Measurements from ENCODE around the gene SHLD1. TPM values are rescaled to one million over a fixed set of nuclear protein-coding genes. Genes with fewer than 3 reads are reported as not detected.

The SHLD1 gene
- polyA plus RNA-seq, 1 donor from 2014 or later: 15.3 TPM

GRCh38 chr20:5827861-5828260 lies 77.7 kb downstream of the SHLD1 start:
- Histone ChIP-seq H3K79me2 (replicated peaks; ENCODE audit: insufficient read depth, low read length) (no peaks in the 10 kb centered on the region), H3K9ac (ENCODE audit: low read length) (no peak overlapping the region), H3K4me3 (ENCODE audit: low read length) (no peak overlapping the region), H3K27me3 (ENCODE audit: insufficient read depth, low read depth, low read length) (no peaks in the 10 kb centered on the region), H3K9me3 (ENCODE audit: low read length) (no peaks in the 10 kb centered on the region), H3F3A (ENCODE audit: insufficient read depth, low read length, poor library complexity, severe bottlenecking) (no peaks in the 10 kb centered on the region), H4K20me1 (ENCODE audit: insufficient read depth) (no peaks in the 10 kb centered on the region), H3K36me3 (ENCODE audit: insufficient read depth, low read length) (no peaks in the 10 kb centered on the region), H2AFZ (ENCODE audit: low read depth, low read length) (no peak overlapping the region), H3K9me2 (ENCODE audit: insufficient read depth, low read length) (no peaks in the 10 kb centered on the region), H3K27ac (ENCODE audit: low read length) (no peak overlapping the region), H3K4me2 (ENCODE audit: low read length) (no peak overlapping the region)
- TF ChIP-seq EP300 (conservative IDR thresholded peaks at IDR 0.05; ENCODE audit: poor library complexity, severe bottlenecking): no peak
- no peak for TF ChIP-seq EZH2 (IDR thresholded peaks at IDR 0.05; ENCODE audit: borderline replicate concordance, insufficient read depth, low read length, poor library complexity, severe bottlenecking)
- no peak for TF ChIP-seq SMC3 (conservative IDR thresholded peaks at IDR 0.05; ENCODE audit: poor library complexity)

GRCh38 chr20:5829241-5829809 lies 79.1 kb downstream of the SHLD1 start:
- Histone ChIP-seq H3K4me2 (ENCODE audit: low read length) (no peak overlapping the region), H3K27me3 (ENCODE audit: insufficient read depth, low read depth, low read length) (no peaks in the 10 kb centered on the region), H3K9me2 (ENCODE audit: insufficient read depth, low read length) (no peaks in the 10 kb centered on the region), H3K27ac (ENCODE audit: low read length) (no peak overlapping the region), H2AFZ (ENCODE audit: low read depth, low read length) (no peak overlapping the region), H3K36me3 (ENCODE audit: insufficient read depth, low read length) (no peaks in the 10 kb centered on the region), H3F3A (ENCODE audit: insufficient read depth, low read length, poor library complexity, severe bottlenecking) (no peaks in the 10 kb centered on the region), H3K79me2 (replicated peaks; ENCODE audit: insufficient read depth, low read length) (no peaks in the 10 kb centered on the region), H3K4me3 (ENCODE audit: low read length) (no peak overlapping the region), H4K20me1 (ENCODE audit: insufficient read depth) (no peaks in the 10 kb centered on the region), H3K9me3 (ENCODE audit: low read length) (no peaks in the 10 kb centered on the region), H3K9ac (ENCODE audit: low read length) (no peak overlapping the region)
- TF ChIP-seq MXI1 (conservative IDR thresholded peaks at IDR 0.05; ENCODE audit: poor library complexity, severe bottlenecking) (no peak), TAF1 (IDR thresholded peaks at IDR 0.05; ENCODE audit: low read depth) (no peak), RAD21 (conservative IDR thresholded peaks at IDR 0.05) (no peak), EP300 (conservative IDR thresholded peaks at IDR 0.05; ENCODE audit: poor library complexity, severe bottlenecking) (no peak), POLR2AphosphoS5 (IDR thresholded peaks at IDR 0.05) (no peak), CTCF (IDR thresholded peaks at IDR 0.05; ENCODE audit: poor library complexity, severe bottlenecking) (no peak), SMC3 (conservative IDR thresholded peaks at IDR 0.05; ENCODE audit: poor library complexity) (no peak), REST (IDR thresholded peaks at IDR 0.05; ENCODE audit: borderline replicate concordance) (no peak), EZH2 (IDR thresholded peaks at IDR 0.05; ENCODE audit: borderline replicate concordance, insufficient read depth, low read length, poor library complexity, severe bottlenecking) (no peak)
